Mesendoderm (in vitro differentiated cells): ENCODE results near the gene TTYH2.
A peak's percentile ranks its signal among the peaks of the same experiment; 100 is the strongest.

ENCODE experiments used
- DNase-seq: peaks from one replicate; pipeline ENCODE4 v3.0.0; 2013
- H2AK5ac ChIP-seq: 2 replicates; pipeline ENCODE4 v1.6.1; 2013; ENCODE audit warnings: low read length, inconsistent platforms
- H2BK120ac ChIP-seq: 2 replicates; pipeline ENCODE4 v1.6.1; 2013; ENCODE audit warnings: low read depth, mild to moderate bottlenecking, low read length, moderate library complexity, mixed read lengths
- H2BK15ac ChIP-seq: replicated peaks from 2 replicates; pipeline ENCODE4 v1.6.1; 2013; ENCODE audit warnings: low read depth, mild to moderate bottlenecking, moderate library complexity
- H2BK5ac ChIP-seq: 2 replicates; pipeline ENCODE4 v1.6.1; 2013; ENCODE audit warnings: low read length, inconsistent platforms
- H3K18ac ChIP-seq: 2 replicates; pipeline ENCODE4 v1.6.1; 2013; ENCODE audit warnings: mild to moderate bottlenecking, low read length, mixed read lengths
- H3K23ac ChIP-seq: one replicate; pipeline ENCODE4 v1.6.1; 2013; ENCODE audit warnings: low read length
- H3K27ac ChIP-seq: 2 replicates; pipeline ENCODE4 v1.5.1; 2013; ENCODE audit warnings: low read depth, mild to moderate bottlenecking, inconsistent platforms, low read length, moderate library complexity
- H3K27me3 ChIP-seq: 2 replicates; pipeline ENCODE4 v1.6.1; 2013; ENCODE audit warnings: low read length, control low read depth, mild to moderate bottlenecking, inconsistent platforms; ENCODE audit not compliant: insufficient read depth, poor library complexity
- H3K36me3 ChIP-seq: 2 replicates; pipeline ENCODE4 v1.6.1; 2013; ENCODE audit warnings: low read length, inconsistent platforms; ENCODE audit not compliant: control insufficient read depth, insufficient read depth
- H3K4ac ChIP-seq: one replicate; pipeline ENCODE4 v1.6.1; 2013; ENCODE audit warnings: low read depth, mild to moderate bottlenecking, low read length, moderate library complexity
- H3K4me1 ChIP-seq: 2 replicates; pipeline ENCODE4 v1.6.1; 2013; ENCODE audit warnings: low read depth, low read length, inconsistent platforms; ENCODE audit not compliant: control insufficient read depth
- H3K4me2 ChIP-seq: 2 replicates; pipeline ENCODE4 v1.6.1; 2013; ENCODE audit warnings: low read length
- H3K4me3 ChIP-seq: 2 replicates; pipeline ENCODE4 v1.5.1; 2013; ENCODE audit warnings: mild to moderate bottlenecking, low read length
- H3K56ac ChIP-seq: one replicate; pipeline ENCODE4 v1.6.1; 2013; ENCODE audit warnings: low read length
- H3K79me1 ChIP-seq: 2 replicates; pipeline ENCODE4 v1.6.1; 2013; ENCODE audit warnings: low read length, inconsistent platforms
- H3K79me2 ChIP-seq: 2 replicates; pipeline ENCODE4 v1.6.1; 2013; ENCODE audit warnings: mild to moderate bottlenecking, low read length; ENCODE audit not compliant: control insufficient read depth, insufficient read depth
- H3K9ac ChIP-seq: 2 replicates; pipeline ENCODE4 v1.6.1; 2013; ENCODE audit warnings: low read length, inconsistent platforms
- H4K5ac ChIP-seq: one replicate; pipeline ENCODE4 v1.6.1; 2013; ENCODE audit warnings: low read length
- H4K8ac ChIP-seq: one replicate; pipeline ENCODE4 v1.6.1; 2013; ENCODE audit warnings: low read depth, mild to moderate bottlenecking, control low read depth, low read length, moderate library complexity
- WGBS: extraction: QIAGEN DNeasy Blood & Tissue Kit; methylation state at CpG from one replicate; pipeline ENCODE4 v1.1.7; 2013; ENCODE audit warnings: low lambda C conversion rate, missing lambda C conversion rate; ENCODE audit not compliant: insufficient coverage; ENCODE audit errors: extremely low coverage; 5-methylcytosine and 5-hydroxymethylcytosine counted together

Gene TTYH2

DNA sequence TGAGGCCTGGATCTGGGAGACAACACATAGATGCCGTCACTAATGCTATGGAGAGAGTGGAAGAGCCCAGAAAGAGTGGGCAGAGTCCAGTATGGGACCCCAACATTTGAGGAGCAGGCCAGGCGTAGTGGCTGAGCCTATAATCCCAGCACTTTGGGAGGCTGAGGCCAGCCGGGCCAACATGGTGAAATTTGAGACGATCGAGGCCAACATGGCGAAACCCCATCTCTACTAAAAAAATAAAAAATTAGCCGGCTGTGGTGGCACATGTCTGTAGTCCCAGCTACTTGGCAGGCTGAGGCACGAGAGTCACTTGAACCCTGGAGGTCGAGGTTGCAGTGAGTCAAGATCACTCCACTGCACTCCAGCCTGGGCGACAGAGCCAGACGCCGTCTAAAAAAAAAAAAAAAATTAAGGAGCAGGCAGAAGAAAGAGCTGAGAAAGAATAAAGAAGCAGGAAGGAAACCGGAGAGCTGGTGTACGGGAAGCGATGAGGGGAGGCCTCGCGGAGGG, 54.7 kb downstream of the TTYH2 start:
- no peak overlapping the region for H2BK5ac ChIP-seq
- H3K79me2 ChIP-seq, result no peaks in the 10 kb centered on the region
- no peak overlapping the region for H2AK5ac ChIP-seq
- H3K4ac ChIP-seq, result no peak overlapping the region
- H3K4me3 ChIP-seq, result no peak overlapping the region
- H4K5ac ChIP-seq, result no peak overlapping the region
- no peak overlapping the region for H3K9ac ChIP-seq
- no peak for DNase-seq
- no peak overlapping the region for H2BK120ac ChIP-seq
- no peak overlapping the region for H3K23ac ChIP-seq
- no peak overlapping the region for H4K8ac ChIP-seq
- H3K79me1 ChIP-seq, result no peaks in the 10 kb centered on the region
- no peak overlapping the region for H3K27ac ChIP-seq
- no peaks in the 10 kb centered on the region for H3K36me3 ChIP-seq
- H3K27me3 ChIP-seq, result no peaks in the 10 kb centered on the region
- no peaks in the 10 kb centered on the region for H3K4me1 ChIP-seq
- no CpG with 5 or more reads among the region's 17 CpGs for WGBS
- H3K56ac ChIP-seq, result no peak overlapping the region
- H2BK15ac ChIP-seq, result no peak overlapping the region
- H3K18ac ChIP-seq, result no peak overlapping the region
- no peak overlapping the region for H3K4me2 ChIP-seq

GRCh38 chr17:74268558-74268957, 55.2 kb downstream of the TTYH2 start:
- Histone ChIP-seq H3K18ac (no peak overlapping the region), H2BK5ac (no peak overlapping the region), H4K5ac (no peak overlapping the region), H2BK120ac (no peak overlapping the region), H3K36me3 (no peaks in the 10 kb centered on the region), H3K4ac (no peak overlapping the region), H3K9ac (no peak overlapping the region), H3K23ac (no peak overlapping the region), H3K4me3 (no peak overlapping the region), H3K27me3 (no peaks in the 10 kb centered on the region), H2BK15ac (no peak overlapping the region), H3K4me2 (no peak overlapping the region), H3K79me2 (no peaks in the 10 kb centered on the region), H4K8ac (no peak overlapping the region), H3K4me1 (no peaks in the 10 kb centered on the region), H3K79me1 (no peaks in the 10 kb centered on the region), H3K56ac (no peak overlapping the region), H2AK5ac (no peak overlapping the region), H3K27ac (no peak overlapping the region)
- no CpG with 5 or more reads among the region's 8 CpGs for WGBS
- DNase-seq, result no peak

DNA sequence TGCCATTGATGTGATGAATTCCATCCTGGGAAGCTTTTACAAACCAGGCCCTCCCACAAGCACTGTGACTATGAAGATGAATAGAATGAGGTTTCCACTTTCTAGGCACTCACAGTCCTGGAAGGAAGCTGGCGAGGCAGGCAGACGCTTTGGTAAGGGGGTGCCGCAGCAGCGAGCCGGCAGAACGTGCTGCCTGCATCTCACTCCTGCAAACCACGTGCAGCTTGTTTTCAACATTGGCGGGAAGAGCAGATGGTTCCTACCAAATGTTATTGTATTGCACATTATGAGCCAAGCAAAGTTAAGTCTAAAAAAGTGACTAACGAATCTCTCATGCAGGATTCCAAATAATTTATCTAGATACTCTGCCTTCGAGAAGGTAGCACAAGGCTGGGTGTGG, 57.0 kb downstream of the TTYH2 start:
- Histone ChIP-seq H2BK5ac (no peak overlapping the region), H3K4ac (no peak overlapping the region), H3K4me1 (no peaks in the 10 kb centered on the region), H2BK15ac (no peak overlapping the region), H3K27me3 (no peaks in the 10 kb centered on the region), H4K8ac (no peak overlapping the region), H3K79me1 (no peaks in the 10 kb centered on the region), H2BK120ac (no peak overlapping the region), H2AK5ac (no peak overlapping the region), H3K23ac (no peak overlapping the region), H3K56ac (no peak overlapping the region), H3K79me2 (no peaks in the 10 kb centered on the region), H3K4me3 (no peak overlapping the region), H3K9ac (no peak overlapping the region), H3K18ac (no peak overlapping the region), H4K5ac (no peak overlapping the region), H3K4me2 (no peak overlapping the region), H3K27ac (no peak overlapping the region), H3K36me3 (no peaks in the 10 kb centered on the region)
- DNase-seq, result no peak
- whole genome bisulfite sequencing, result no CpG with 5 or more reads among the region's 10 CpGs

DNA sequence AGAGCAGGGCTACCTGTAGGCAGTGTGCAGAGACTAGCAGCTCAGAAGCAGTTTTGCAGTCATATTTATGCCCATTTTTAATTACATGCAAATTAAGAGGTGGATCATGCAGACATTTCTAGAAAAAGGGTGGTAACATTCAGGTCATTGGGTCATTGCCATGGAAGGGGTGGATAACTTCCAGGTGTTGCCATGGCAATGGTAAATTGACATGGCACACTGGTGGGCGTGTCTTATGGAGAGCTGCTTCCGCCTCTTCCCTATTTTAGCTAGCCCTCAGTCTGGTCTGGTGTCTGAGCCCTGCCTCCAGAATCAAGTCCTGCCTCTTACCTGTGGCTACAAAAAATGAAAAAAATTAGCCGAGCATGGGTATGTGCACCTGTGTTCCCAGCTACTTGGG, 57.9 kb downstream of the TTYH2 start:
- H3K56ac ChIP-seq, result no peak overlapping the region
- H2BK120ac ChIP-seq, result no peak overlapping the region
- no peak overlapping the region for H3K18ac ChIP-seq
- no peak overlapping the region for H3K23ac ChIP-seq
- H2BK15ac ChIP-seq, result no peak overlapping the region
- H3K36me3 ChIP-seq, result no peaks in the 10 kb centered on the region
- H3K79me1 ChIP-seq, result no peaks in the 10 kb centered on the region
- no peak overlapping the region for H4K8ac ChIP-seq
- H3K4ac ChIP-seq, result no peak overlapping the region
- no peak overlapping the region for H2AK5ac ChIP-seq
- H3K27ac ChIP-seq, result no peak overlapping the region
- no peak overlapping the region for H4K5ac ChIP-seq
- H3K79me2 ChIP-seq, result no peaks in the 10 kb centered on the region
- no peak overlapping the region for H2BK5ac ChIP-seq
- WGBS, result no CpG with 5 or more reads among the region's 3 CpGs
- peak; percentile 50 for DNase-seq
- H3K4me1 ChIP-seq, result no peaks in the 10 kb centered on the region
- H3K9ac ChIP-seq, result no peak overlapping the region
- H3K4me2 ChIP-seq, result no peak overlapping the region
- no peaks in the 10 kb centered on the region for H3K27me3 ChIP-seq
- no peak overlapping the region for H3K4me3 ChIP-seq

- no peak overlapping the region for H2BK5ac ChIP-seq
- H3K23ac ChIP-seq, result no peak overlapping the region
- H3K36me3 ChIP-seq, result no peaks in the 10 kb centered on the region
- no peaks in the 10 kb centered on the region for H3K79me1 ChIP-seq
- no peak overlapping the region for H3K4ac ChIP-seq
- no peak overlapping the region for H3K27ac ChIP-seq
- H2BK15ac ChIP-seq, result no peak overlapping the region
- no peaks in the 10 kb centered on the region for H3K4me1 ChIP-seq
- no peaks in the 10 kb centered on the region for H3K27me3 ChIP-seq
- H3K79me2 ChIP-seq, result no peaks in the 10 kb centered on the region
- no peak overlapping the region for H3K18ac ChIP-seq
- H3K56ac ChIP-seq, result no peak overlapping the region
- no CpG with 5 or more reads among the region's 13 CpGs for WGBS
- H2BK120ac ChIP-seq, result no peak overlapping the region
- DNase-seq, result no peak
- no peak overlapping the region for H3K4me2 ChIP-seq
- H4K5ac ChIP-seq, result no peak overlapping the region
- H2AK5ac ChIP-seq, result no peak overlapping the region
- no peak overlapping the region for H4K8ac ChIP-seq
- no peak overlapping the region for H3K9ac ChIP-seq
- no peak overlapping the region for H3K4me3 ChIP-seq
Observed at GRCh38 chr17:74271901-74272561, 58.7 kb downstream of the TTYH2 start.

- Histone ChIP-seq H3K27ac (no peak overlapping the region), H3K4ac (no peak overlapping the region), H2BK5ac (no peak overlapping the region), H4K5ac (no peak overlapping the region), H3K56ac (no peak overlapping the region), H3K79me1 (no peaks in the 10 kb centered on the region), H2BK15ac (no peak overlapping the region), H3K36me3 (no peaks in the 10 kb centered on the region), H2BK120ac (no peak overlapping the region), H4K8ac (no peak overlapping the region), H3K18ac (no peak overlapping the region), H3K27me3 (no peaks in the 10 kb centered on the region), H3K4me3 (no peak overlapping the region), H3K9ac (no peak overlapping the region), H3K4me1 (no peaks in the 10 kb centered on the region), H3K23ac (no peak overlapping the region), H3K79me2 (no peaks in the 10 kb centered on the region), H2AK5ac (no peak overlapping the region), H3K4me2 (no peak overlapping the region)
- no peak for DNase-seq
- no CpG with 5 or more reads among the region's 10 CpGs for WGBS
Observed at GRCh38 chr17:74272731-74273201, 59.4 kb downstream of the TTYH2 start.
